Endometrial microvascular endothelial cells (primary cell): ENCODE measurements around the gene LYPD1. TPM values are rescaled to one million over a fixed set of nuclear protein-coding genes. Genes with fewer than 3 reads are reported as not detected.
"Not testable (repeated sequence)": the region's sequence is repeated elsewhere in the genome, so short reads cannot be mapped to it uniquely, and the experiment has no call there.

Experiments
- in situ Hi-C: cut with HindIII; loops from 2 replicates; pipeline ENCODE4 v1.10.0; 2017; ENCODE audit warnings: low sequenced_read_pairs, low pct_unique_long_range_greater_than_20kb; ENCODE audit errors: inconsistent ontology term
- total RNA-seq: library from RNA; depleted of rRNA; stranded (reverse); fragments of >200 nt; gene quantifications from one replicate; pipeline ENCODE4 v1.2.3, GENCODE V29; 2015; ENCODE audit errors: inconsistent ontology term

The LYPD1 gene
- total RNA-seq: 5.2 TPM

- in situ Hi-C loops: no loop called here
These were observed at the start of gene LYPD1 for GRCh38 chr2:132669908-132670495. Gene LYPD1 (minus strand): TSS chr2:132670205. CDS start chr2:132669932, 273 bp downstream.

- in situ Hi-C loops: no loop called here
These were observed 49.5 kb upstream of the LYPD1 start for GRCh38 chr2:132719480-132719879.

- in situ Hi-C loops: no loop called here
These were observed 46.9 kb upstream of the LYPD1 start for GRCh38 chr2:132716954-132717353.

- in situ Hi-C loops: no loop called here
These were observed 45.7 kb upstream of the LYPD1 start for GRCh38 chr2:132715386-132716351.

- in situ Hi-C loops: no loop called here
These were observed 33.4 kb upstream of the LYPD1 start for GRCh38 chr2:132703396-132703795.

GRCh38 chr2:132701810-132702209 lies 31.8 kb upstream of the LYPD1 start:
- in situ Hi-C loops: no loop called here

GRCh38 chr2:132699802-132700201 lies 29.8 kb upstream of the LYPD1 start:
- in situ Hi-C loops: not testable (repeated sequence)

GRCh38 chr2:132698347-132698746 lies 28.3 kb upstream of the LYPD1 start:
- in situ Hi-C loops: not testable (repeated sequence)

GRCh38 chr2:132697556-132698205 lies 27.7 kb upstream of the LYPD1 start:
- in situ Hi-C loops: no loop called here

GRCh38 chr2:132692816-132693215 lies 22.8 kb upstream of the LYPD1 start:
- in situ Hi-C loops: no loop called here

- in situ Hi-C loops: no loop called here
These were observed 21.6 kb upstream of the LYPD1 start for GRCh38 chr2:132691556-132691955.

- in situ Hi-C loops: no loop called here
These were observed 20.8 kb upstream of the LYPD1 start for GRCh38 chr2:132690664-132691303.

GRCh38 chr2:132681766-132682165 lies 11.8 kb upstream of the LYPD1 start:
- in situ Hi-C loops: no loop called here

GRCh38 chr2:132680544-132680943 lies 10.5 kb upstream of the LYPD1 start:
- in situ Hi-C loops: no loop called here

- in situ Hi-C loops: no loop called here
These were observed 8.5 kb upstream of the LYPD1 start for GRCh38 chr2:132678483-132678882.

GRCh38 chr2:132677661-132678060 lies 7.7 kb upstream of the LYPD1 start:
- in situ Hi-C loops: no loop called here

GRCh38 chr2:132676999-132677398 lies 7.0 kb upstream of the LYPD1 start:
- in situ Hi-C loops: no loop called here

- in situ Hi-C loops: no loop called here
These were observed 1.3 kb upstream of the LYPD1 start for GRCh38 chr2:132671151-132671835.
